Ascending aorta (tissue), 2 donors: Measurements from ENCODE around the gene ZNRF3. TPM values are rescaled to one million over a fixed set of nuclear protein-coding genes. Genes with fewer than 3 reads are reported as not detected.

Experiments used
- DNase-seq, 2 donors: peaks; one replicate each; pipeline ENCODE4 v3.0.0-alpha.2; 2019; ENCODE audit warnings: low spot score in 2 of 2
- H3K27ac ChIP-seq, 2 donors: fragments of 200-600 bp; sonication (generic); one replicate each; pipeline ENCODE4 v1.5.1; 2016 to 2017; ENCODE audit warnings: mild to moderate bottlenecking in 1 of 2
- H3K27me3 ChIP-seq: fragments of 200-600 bp; sonication (generic); one replicate; pipeline ENCODE4 v1.5.1; 2017
- H3K36me3 ChIP-seq, 2 donors: fragments of 200-600 bp; sonication (generic); one replicate each; pipeline ENCODE4 v1.5.1; 2016
- H3K4me1 ChIP-seq, 2 donors: fragments of 200-600 bp; sonication (generic); one replicate each; pipeline ENCODE4 v1.5.1; 2016 to 2017; ENCODE audit warnings: mild to moderate bottlenecking in 1 of 2
- H3K4me3 ChIP-seq, 2 donors: fragments of 200-600 bp; sonication (generic); one replicate each; pipeline ENCODE4 v1.5.1; 2016 to 2017; ENCODE audit warnings: mild to moderate bottlenecking in 1 of 2
- H3K9me3 ChIP-seq, 2 donors: fragments of 200-600 bp; sonication (generic); one replicate each; pipeline ENCODE4 v1.5.1; 2016
- CTCF ChIP-seq, 3 experiments: fragments of 200-600 bp in 2 of 3; fragments of 450-650 bp in 1 of 3; sonication (generic) in 2 of 3; IDR thresholded peaks; one replicate each; pipeline ENCODE4 v1.5.1; 2016 to 2019; ENCODE audit warnings: antibody characterized with exemption in 3 of 3, mild to moderate bottlenecking in 1 of 3, moderate library complexity in 1 of 3
- intact Hi-C: fragments of 100-400 bp; cut with DNase I; formaldehyde crosslinking; loops from one replicate; pipeline ENCODE4 v1.15.1; 2023
- total RNA-seq: library from RNA; depleted of rRNA; stranded (reverse); fragments of >200 nt; gene quantifications from one replicate; pipeline ENCODE4 v1.1.0, GENCODE V29; 2016

The ZNRF3 gene
- total RNA-seq, 1 donor from 2014 or later: 49.1 TPM

GRCh38 chr22:28930357-28931007 lies 47.1 kb downstream of the ZNRF3 start:
- Histone ChIP-seq H3K4me1 (peaks cover 0 to 9% of the 10 kb centered on the region in 2 donors), H3K4me3 (no peak overlapping the region), H3K27ac (no peak overlapping the region), H3K27me3 (no peaks in the 10 kb centered on the region), H3K36me3 (no peaks in the 10 kb centered on the region), H3K9me3 (no peaks in the 10 kb centered on the region)
- no peak for TF ChIP-seq CTCF (IDR thresholded peaks at IDR 0.05)
- intact Hi-C loops: loop anchor here (10.0 kb wide), 1 partner anchor 46 kb away; the partner anchor contains the start of gene ZNRF3
- peak in 1 of 2 donors; percentile 42 for DNase-seq

GRCh38 chr22:28931844-28932567 lies 48.6 kb downstream of the ZNRF3 start:
- intact Hi-C loops: loop anchor here (10.0 kb wide), 1 partner anchor 47 kb away; the partner anchor contains the start of gene ZNRF3
- no peak for TF ChIP-seq CTCF (IDR thresholded peaks at IDR 0.05)
- no peaks in the 10 kb centered on the region for H3K36me3 ChIP-seq

GRCh38 chr22:28933321-28933720 lies 49.9 kb downstream of the ZNRF3 start:
- Histone ChIP-seq H3K4me3 (no peak overlapping the region), H3K9me3 (no peaks in the 10 kb centered on the region), H3K36me3 (no peaks in the 10 kb centered on the region), H3K27ac (no peak overlapping the region), H3K27me3 (no peaks in the 10 kb centered on the region), H3K4me1 (peaks cover 0 to 13% of the 10 kb centered on the region in 2 donors)
- intact Hi-C loops: loop anchor here (10.0 kb wide), 1 partner anchor 49 kb away; the partner anchor contains the start of gene ZNRF3
- DNase-seq: no peak
- no peak for TF ChIP-seq CTCF (IDR thresholded peaks at IDR 0.05)

More at GRCh38 chr22:28931844-28932567, 48.6 kb downstream of the ZNRF3 start:
- H3K9me3 ChIP-seq: no peaks in the 10 kb centered on the region
- peaks cover 0 to 13% of the 10 kb centered on the region in 2 donors for H3K4me1 ChIP-seq
- peak in 1 of 2 donors; percentile 50 for DNase-seq
- no peak overlapping the region for H3K4me3 ChIP-seq
- H3K27ac ChIP-seq: no peak overlapping the region
- H3K27me3 ChIP-seq: no peaks in the 10 kb centered on the region

- Histone ChIP-seq H3K27ac (no peak overlapping the region), H3K4me3 (no peak overlapping the region), H3K36me3 (no peaks in the 10 kb centered on the region), H3K4me1 (peaks cover 0 to 13% of the 10 kb centered on the region in 2 donors), H3K9me3 (no peaks in the 10 kb centered on the region), H3K27me3 (no peaks in the 10 kb centered on the region)
- TF ChIP-seq CTCF (IDR thresholded peaks at IDR 0.05): no peak
- intact Hi-C loops: loop anchor here (10.0 kb wide), 1 partner anchor 49 kb away; the partner anchor contains the start of gene ZNRF3
- DNase-seq: peak in 1 of 2 donors; percentile 30
Measured at GRCh38 chr22:28934026-28934425, 50.7 kb downstream of the ZNRF3 start.

- Histone ChIP-seq H3K4me1 (peaks cover 0 to 16% of the 10 kb centered on the region in 2 donors), H3K4me3 (no peak overlapping the region), H3K27me3 (no peaks in the 10 kb centered on the region), H3K9me3 (no peaks in the 10 kb centered on the region), H3K27ac (peak overlapping the region; percentile 66 to 70), H3K36me3 (no peaks in the 10 kb centered on the region)
- no peak for DNase-seq
- intact Hi-C loops: loop anchor here (5.0 to 10.0 kb wide), 2 partner anchors 50 to 78 kb away; partner anchors contain the start of gene ZNRF3
- no peak for TF ChIP-seq CTCF (IDR thresholded peaks at IDR 0.05)
Measured at GRCh38 chr22:28935140-28935539, 51.8 kb downstream of the ZNRF3 start.
